ENCODE data around the gene PHYH.
"Not testable (repeated sequence)": the region's sequence is repeated elsewhere in the genome, so short reads cannot be mapped to it uniquely, and the experiment has no call there.

The PHYH gene

DNA sequence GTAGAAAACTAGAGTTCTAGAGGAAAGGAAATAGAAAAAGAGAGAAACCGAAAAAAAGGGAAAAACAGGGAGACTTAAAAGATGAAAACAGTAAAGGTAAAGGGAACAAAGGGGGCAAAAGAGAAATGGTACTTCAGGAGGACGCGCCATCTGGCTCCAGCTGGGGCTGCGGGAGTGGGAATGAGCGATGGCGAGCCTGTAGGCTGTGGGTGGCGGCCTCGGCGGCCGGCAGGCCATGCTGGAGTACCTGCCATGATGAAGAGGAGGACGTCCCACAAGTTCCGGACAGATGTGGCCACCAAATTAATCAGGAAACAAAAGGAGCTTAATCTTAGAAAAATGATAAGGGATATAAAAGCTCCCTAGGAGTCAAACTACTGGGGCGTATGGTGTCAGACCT, 21.7 kb upstream of the PHYH start:
- DNase-seq (ENCODE audit: low spot score) = no peak

DNA sequence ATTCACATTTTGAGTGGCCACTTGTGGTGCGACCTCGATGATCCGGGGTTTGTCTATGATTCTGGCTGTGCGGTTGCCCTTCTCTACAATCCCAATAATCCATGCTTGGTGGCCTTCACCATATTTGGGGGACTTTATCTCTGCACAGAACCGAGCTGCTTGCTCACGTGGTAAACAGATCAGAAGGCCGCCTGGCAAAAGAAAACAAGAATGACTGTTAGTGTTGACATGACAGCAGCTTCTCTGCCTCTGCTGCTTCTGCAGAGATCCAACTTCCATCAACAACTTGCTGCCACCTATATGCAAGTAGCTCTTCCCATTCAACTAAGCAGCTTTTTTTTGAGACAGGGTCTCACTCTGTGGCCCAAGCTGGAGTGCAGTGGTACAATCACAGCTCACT, 19.3 kb upstream of the PHYH start:
- DNase-seq (ENCODE audit: low spot score) = no peak

DNA sequence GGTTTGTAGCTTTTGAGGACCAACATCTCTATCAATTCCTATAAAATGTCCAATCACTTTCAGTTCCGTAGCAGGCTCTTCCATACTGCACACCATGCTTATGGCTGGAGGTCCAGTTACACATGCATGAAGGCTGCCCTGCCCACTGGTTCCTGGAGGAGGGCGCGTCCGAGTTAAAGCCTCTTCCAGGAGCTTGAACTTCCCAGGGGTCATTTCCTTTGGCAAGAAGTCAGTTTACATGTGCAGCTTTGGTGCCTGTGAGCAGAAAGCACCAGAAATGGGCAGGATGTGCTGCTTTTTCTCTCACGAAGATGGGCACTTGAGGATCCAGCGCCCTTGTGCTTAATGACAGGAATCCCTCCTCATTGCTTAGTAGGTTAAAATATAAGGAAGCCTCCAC, 17.6 kb upstream of the PHYH start:
- no peak for DNase-seq (ENCODE audit: low spot score)

DNA sequence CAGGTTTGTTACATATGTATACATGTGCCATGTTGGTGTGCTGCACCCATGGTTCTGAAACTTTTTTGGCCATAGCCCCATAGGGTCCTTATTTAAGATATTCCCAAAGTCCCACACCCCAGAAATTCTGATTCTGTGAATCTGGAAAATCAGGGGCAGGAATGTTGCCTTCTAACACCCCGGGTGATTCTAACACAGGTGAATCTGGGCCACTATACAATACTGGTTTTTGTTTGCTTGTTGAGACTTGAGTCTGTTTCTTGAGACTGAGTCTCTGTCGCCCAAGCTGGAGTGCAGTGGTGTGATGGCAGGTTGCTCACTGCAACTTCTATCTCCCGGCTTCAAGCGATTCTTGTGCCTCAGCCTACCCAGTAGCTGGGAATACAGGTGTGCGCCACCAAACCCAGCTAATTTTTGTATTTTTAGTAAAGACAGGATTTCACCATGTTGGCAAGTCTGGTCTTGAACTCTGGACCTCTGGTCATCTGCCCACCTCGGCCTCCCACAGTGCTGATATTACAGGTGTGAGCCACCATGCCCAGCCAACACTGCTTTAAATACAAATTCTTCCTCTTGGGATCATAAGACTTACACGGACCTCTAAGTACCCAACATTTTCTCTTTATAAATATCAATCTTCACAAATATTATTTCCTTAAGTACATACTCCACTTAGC, 16.9 kb upstream of the PHYH start:
- DNase-seq (ENCODE audit: low spot score) = no peak

DNA sequence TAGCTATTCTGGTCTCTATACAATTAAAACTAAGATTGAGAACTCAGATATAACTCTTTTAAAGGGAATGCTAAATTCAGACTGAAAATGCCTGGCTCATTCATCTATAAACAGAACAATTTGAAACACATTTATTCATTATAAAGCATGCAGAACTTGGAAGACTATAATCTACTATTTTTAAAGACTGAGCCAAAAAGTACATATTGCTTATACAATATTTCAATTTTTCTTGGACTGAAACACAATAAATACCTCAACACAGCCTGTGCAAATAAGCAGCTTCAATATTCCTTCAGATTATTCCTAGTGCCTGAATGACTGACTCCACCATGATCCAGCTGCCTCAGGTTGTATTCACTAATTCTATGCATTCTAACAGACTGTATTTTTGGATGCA, 15.5 kb upstream of the PHYH start:
- no peak for DNase-seq (ENCODE audit: low spot score)

DNA sequence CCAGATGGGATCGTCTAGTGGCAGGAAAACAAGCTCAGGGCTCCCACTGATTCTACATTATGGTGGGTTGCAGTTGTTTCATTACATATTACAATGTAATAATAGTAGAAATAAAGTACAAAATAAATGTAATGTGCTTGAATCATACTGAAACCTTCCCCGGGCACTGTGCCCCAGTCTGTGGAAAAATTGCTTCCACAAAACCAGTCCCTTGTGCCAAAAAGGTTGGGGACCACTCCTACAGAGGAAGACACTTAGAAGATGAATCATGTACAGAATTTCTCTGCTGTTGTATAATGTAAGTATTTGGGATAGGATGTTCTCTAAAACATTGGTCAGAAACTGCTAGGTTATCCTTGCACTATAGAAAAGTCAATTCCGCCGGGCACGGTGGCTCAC, 11.3 kb upstream of the PHYH start:
- DNase-seq (ENCODE audit: low spot score) = no peak

DNA sequence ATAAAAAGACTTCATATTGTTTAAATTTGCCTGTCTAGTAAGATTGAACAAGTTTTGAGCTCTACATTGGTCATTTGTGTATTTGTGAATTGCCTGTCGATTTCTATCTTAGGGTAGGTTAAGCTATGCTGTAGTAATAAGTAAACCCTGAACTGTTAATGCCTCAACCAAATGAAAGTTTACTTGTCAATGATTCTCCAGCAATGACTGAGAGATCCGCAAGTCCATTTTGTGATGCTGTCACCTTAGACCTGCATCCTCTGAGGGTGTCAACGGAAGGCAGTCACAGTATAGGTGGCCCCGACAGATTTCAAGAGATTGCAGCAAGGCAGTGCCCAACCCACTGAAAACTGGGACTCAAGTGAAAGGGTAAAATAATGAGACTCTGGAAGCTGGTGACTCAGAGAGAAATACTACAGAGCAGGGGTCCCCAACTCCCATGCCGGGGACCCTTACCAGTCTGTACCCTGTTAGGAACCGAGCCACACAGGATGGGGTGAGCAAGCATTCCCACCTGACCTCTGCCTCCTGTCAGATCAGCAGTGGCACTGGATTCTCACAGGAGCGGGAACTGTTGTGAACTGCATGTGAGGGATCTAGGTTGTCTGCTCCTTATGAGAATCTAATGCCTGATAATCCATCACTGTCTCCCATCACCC, 10.8 kb upstream of the PHYH start:
- no peak for DNase-seq (ENCODE audit: low spot score)

DNA sequence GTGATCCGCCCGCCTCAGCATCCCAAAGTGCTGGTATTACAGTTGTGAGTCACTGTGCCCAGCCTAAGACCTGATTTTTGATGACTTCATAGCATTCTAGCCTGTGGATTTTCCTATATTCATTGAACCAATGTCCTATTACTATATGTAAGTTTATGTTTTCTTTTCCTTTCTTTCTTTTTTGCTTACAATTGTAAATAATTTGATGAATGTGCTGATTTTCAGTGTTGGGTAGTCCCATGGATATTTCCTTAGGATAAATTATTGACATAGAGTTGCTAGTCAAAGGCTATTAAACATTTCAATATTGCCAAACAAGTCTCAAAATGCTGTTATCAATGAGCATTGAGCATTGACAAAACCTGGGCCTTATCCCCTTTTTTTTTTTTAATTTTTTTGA, 9.9 kb upstream of the PHYH start:
- DNase-seq (ENCODE audit: low spot score) = no peak

DNA sequence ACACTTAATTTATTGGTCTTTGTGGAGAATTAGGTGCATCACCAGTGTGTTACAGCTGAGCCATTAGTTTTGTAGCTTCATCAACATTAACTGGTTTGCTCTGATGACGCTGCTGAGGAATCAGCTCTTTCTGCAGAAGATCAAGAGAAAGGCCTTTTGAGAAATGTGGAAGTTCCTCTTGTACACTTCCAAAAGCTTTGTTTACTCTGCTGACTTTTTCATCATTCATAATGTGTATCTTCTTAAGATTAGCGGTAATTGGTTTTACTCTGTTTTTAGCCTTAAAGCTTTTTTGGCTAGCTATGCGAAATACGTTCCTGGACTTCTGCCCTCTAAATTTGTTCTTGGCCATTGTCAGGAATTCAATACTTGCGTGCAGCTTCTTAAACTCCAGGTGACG, 8.2 kb upstream of the PHYH start:
- no peak for DNase-seq (ENCODE audit: low spot score)

DNA sequence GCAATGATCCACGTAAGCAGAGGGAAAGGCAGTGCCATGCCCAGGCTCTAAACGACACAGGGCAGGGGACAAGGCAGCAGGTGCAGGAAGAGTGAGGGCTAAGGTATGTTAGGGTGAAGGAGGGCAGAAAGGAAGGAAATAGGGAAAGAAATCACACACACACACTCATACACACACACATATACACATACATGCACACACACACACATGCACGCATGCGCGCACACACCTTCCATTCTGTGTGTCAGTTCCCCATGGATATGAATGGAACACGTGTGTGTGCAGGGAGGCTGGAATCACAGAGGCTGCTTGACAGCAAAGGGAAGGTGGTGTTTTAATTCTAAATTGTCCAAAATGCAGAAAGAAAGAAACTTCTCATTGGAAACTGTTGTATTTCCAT, 6.2 kb upstream of the PHYH start:
- DNase-seq (ENCODE audit: low spot score) = no peak

DNA sequence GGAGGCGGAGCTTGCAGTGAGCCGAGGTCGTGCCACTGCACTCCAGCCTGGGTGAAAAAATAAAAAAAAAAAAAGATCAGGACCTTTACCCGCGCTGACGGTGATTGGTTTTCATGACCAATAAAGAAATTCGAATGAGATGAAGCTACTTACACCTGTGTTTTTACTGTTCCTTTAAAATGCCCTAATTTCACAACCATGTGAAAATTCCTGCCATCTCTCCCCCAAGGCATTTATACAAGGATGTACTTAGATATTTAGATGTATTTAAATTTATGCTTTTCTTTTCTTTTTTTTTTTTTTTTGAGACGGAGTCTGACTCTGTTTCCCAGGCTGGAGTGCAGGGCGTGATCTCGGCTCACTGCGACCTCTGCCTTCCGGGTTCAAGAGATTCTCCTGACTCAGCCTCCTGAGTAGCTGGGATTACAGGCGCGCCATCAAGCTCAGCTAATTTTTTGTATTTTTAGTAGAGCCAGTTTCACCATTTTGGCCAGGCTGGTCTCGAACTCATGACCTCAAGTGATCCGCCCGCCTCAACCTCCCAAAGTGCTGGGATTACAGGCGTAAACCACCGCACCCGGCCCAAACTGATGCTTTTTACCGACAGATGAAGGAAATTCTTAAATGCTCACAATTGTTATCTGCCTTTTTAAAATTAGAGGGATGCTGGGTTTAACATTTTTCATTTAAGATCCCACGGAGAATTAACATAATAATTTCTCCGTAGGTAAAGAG, 3.1 kb upstream of the PHYH start:
- DNase-seq (ENCODE audit: low spot score) = no peak

DNA sequence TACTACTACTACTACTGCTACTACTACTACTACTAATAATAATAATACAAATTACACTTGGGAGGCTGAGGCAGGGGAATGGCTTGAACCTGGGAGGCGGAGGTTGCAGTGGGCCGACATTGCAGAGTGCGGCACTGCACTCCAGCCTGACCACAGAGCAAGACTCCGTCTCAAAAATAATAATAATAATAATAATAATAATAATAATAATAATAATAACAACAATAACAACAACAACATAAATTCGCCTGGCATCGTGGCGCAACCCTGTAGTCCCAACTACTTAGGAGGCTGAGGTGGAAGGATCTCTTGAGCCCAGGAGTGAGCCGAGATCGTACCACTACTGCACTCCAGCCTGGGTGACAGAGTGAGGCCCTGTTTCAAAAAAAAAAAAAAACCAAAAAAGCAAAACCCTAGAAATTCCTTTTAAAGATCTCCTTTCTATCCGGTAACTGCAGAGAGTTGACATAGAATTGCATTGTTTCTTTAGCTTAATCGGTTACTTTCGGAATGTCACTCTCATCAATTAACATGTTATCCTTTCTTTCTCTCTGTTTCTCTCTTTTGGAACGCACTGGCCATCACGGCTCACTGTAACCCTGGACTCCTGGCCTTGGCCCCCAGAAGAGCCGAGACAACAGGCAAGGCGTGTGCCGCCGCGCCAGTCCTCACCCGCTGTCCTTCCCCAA, 972 bp downstream of the PHYH start:
- no peak for DNase-seq (ENCODE audit: low spot score)

DNA sequence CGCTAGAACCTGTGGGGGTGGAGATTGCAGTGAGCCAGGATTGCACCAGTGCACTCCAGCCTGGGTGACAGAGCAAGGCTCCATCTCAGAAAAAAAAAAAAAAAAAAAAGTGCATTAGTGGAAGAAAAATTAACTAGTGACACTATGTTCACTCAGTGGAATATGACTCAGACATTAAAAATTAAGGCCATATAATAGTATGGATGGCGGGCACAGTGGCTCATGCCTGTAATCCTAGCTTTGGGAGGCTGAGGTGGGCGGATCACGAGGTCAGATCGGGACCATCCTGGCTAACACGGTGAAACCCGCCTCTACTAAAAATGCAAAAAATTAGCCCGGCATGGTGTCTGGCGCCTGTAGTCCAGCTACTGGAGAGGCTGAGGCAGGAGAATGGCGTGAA, 3.4 kb downstream of the PHYH start:
- DNase-seq (ENCODE audit: low spot score) = no peak

DNA sequence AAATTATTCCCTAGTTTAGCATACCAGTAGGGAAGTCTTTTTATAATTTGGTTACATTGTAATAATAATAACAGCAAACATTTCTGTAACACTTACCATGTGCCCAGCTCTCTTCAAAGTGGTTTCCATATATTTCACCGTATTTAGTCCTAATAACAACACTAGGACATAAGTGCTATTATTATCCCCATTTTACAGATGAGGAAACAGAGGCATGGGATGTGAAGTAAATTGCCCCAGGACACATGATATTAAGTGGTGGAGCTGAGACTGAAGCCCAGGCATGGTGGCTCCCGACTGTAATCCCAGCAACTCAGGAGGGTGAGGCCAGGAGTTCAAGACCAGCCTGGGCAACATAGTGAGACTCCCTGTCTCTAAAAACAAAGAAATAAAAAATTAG, 5.1 kb downstream of the PHYH start:
- no peak for DNase-seq (ENCODE audit: low spot score)

DNA sequence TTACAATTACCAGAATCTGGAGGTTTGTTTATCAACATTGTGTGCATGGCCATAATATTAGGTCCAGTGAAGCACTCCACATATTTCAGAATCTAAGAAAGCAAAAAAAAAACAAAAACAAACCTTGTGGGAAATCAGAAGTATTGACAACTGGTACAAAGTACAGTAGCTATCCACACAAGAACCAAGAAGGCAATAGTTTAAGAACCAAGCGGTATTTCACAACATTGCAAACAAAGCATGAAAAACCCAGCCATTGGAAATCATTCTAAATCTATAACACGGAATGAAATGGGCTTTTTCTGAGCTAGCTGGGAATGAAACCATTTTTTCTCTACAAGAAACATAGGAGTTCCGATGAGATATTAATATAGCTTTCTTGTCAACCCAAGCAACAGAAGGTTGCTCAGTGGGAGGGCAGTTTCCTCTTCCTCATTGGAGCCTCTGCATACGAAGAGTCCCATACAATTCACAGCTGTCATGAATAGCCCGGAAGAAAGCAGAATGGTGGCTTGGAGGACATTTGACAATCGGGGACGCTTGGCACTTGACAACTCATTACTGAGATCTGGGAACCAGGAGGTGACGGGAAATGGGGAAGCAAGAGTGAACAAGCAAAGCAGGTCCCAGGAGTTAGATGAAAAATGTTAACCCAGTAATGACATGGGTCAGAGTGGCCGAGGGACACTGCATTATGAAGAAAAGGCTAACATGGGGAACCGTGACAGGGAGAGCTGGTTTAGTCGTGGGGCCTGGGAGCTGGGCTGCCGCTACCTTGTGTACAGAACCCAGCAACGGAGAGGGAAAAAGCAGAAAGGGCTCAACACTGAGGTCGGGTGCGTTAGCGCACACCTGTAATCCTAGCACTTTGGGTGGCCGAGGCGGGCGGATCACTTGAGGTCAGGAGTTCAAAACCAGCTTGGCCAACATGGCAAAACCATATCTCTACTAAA, 7.8 kb downstream of the PHYH start:
- no peak for DNase-seq (ENCODE audit: low spot score)

DNA sequence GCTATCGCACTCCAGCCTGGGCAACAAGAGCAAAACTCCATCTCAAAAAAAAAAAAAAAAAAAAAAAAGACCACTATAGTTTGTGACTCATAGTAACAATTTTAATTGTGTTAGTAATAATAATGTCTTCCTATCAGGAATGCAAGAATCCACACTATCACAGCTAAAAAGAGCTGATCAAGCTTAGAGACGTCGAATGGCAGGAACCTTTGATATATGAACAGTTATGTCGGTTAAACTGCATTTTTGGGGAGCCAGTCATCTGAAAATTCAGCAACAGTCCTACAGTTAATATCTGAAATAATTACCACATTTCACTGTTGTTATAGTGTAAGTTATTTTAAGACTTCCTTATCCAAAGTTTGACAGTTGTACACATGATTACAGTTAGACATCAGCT, 8.8 kb downstream of the PHYH start:
- no peak for DNase-seq (ENCODE audit: low spot score)

DNA sequence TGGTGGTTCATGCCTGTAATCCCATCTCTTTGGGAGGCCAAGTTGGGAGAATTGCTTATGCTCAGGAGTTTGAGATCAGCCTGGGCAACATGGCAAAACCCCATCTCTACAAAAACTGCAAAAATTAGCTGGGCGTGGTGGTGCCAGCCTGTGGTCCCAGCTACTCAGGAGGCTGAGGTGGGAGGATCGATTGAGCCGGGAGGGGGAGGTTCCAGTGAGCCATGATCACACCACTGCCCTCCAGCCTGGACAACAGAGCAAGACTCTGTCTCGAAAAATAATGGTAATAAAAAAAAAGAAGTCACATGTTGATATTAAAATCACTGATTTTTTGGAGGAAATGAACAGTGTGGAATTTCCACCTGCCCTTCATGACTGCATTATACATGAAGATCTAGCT, 15.8 kb downstream of the PHYH start:
- no peak for DNase-seq (ENCODE audit: low spot score)

DNA sequence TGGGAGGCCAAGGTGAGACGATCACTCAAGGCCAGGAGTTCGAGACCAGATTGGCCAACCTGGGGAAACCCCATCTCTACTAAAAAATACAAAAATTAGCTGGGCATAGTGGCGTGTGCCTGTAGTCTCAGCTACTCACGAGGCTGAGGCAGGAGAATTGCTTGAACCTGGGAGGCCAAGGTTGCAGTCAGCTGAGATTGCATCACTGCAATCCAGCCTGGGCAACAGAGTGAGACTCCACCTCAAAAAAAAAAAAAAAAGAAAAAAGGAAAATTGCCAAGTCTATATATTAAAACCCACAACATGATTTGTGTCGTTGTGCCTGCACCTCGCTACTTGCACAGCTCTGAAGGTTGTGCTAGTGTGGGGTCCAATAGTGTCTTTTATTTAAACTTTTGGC, 17.5 kb downstream of the PHYH start:
- not testable (repeated sequence) for DNase-seq (ENCODE audit: low spot score)

DNA sequence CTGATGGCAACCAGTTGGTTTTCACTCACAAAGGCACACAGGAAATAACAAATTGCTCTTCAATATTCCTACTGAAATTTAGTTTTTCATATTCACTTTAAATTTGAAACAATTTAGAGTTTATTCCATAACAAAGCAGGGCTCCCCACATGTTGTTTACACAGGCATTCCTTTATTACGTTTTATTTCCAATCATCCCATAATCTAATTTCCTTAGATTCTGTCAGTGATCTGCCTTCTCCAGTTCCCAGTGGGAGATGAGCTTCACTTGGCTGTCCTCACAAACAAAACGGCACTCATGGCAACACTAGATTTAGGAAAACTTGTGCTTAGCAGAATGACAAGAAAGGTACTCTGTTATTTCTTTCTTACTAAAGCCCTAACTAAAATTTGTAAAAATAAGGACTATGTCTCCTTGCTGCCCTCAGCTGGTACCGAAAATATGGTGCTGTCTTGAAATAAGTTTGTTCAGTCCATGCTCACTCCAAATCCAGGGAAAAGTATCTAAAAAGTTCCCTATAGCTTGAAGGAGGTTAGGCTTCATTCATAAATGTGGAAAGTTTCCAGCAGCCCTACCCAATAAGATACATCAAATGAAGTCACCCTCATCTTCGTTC, 23.0 kb downstream of the PHYH start:
- DNase-seq (ENCODE audit: low spot score) = no peak

DNA sequence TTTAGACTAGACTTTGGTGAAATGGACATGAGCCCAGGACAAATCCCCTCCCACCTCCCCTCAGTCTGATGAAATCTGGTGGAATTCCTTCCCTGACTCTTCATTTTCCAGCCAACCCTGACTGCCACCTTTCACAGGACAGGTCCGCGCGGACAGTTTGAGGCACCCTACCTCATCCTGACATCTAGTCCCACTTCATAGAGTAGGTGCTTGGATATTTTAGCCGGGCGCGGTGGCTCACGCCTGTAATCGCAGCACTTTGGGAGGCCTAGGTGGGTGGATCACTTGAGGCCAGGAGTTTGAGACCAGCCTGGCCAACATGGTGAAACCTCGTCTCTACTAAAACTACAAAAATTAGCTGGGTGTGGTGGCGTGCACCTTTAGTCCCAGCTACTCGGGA, 23.7 kb downstream of the PHYH start:
- not testable (repeated sequence) for DNase-seq (ENCODE audit: low spot score)

DNA sequence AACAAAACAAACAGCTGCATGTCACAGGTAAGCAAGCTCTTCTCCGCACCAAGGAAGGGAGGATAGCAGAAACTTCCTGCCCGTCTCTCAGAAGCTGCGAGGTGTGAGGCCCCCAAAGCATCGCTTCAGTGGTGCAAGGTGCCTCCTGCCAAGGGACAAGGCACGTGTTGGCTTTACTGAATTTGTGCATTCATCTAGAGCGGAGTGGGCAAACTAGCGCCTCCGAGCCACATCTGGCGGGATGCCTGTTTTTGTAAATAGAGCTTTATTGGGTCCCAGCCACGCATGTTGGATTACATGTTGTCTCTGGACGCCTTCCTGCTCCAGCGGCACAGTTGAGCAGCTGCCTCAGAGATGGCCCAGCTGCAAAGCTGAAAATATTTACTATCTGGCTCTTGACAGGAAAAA, 27.7 kb downstream of the PHYH start:
- DNase-seq (ENCODE audit: low spot score) = no peak

All from HuH-7.5 (cell line).